ENCODE results near the gene DELE1.

- no peak for TF ChIP-seq POLR2AphosphoS5 (IDR thresholded peaks at IDR 0.05; ENCODE audit: low read depth, low read length)
- TF ChIP-seq FOXP2 (optimal IDR thresholded peaks at IDR 0.05; ENCODE audit: borderline replicate concordance, extremely low read depth, extremely low read length, insufficient read depth), result no peak
Measured at GRCh38 chr5:141978389-141978788, 54.7 kb downstream of the DELE1 start.

All from PFSK-1 (cell line).